Panc1 (cell line): ENCODE results near the gene C22orf15. TPM values are rescaled to one million over a fixed set of nuclear protein-coding genes. Genes with fewer than 3 reads are reported as not detected.

Experiments
- ATAC-seq: fragments of 200-7000 bp; cut with Tn5 transposase; 2 replicates; pipeline ENCODE4 v1.9.1; 2020; ENCODE audit warnings: mild to moderate bottlenecking, moderate library complexity
- BruUV-seq: library from RNA; stranded (reverse); fragments of 400-500 nt; replicated peaks from 2 replicates; lab custom pipeline; 2021; lab: Mats Ljungman, UMichigan
- CTCF ChIA-PET: fragments of 300-600 bp; sonication (Branson Sonifier 250); formaldehyde crosslinking; loops from one replicate; lab custom pipeline; 2022; ENCODE audit warnings: antibody characterized with exemption; lab: Charles Lee
- POLR2A ChIA-PET: fragments of 300-600 bp; sonication (Branson Sonifier 250); formaldehyde crosslinking; loops from one replicate; lab custom pipeline; 2022; ENCODE audit warnings: antibody characterized with exemption; lab: Charles Lee
- DNase-seq: peaks from one replicate; pipeline ENCODE4 v3.0.0-alpha.2; 2010; ENCODE audit warnings: low read depth, low spot score
- H3K27ac ChIP-seq: 2 replicates; pipeline ENCODE4 v1.5.1; 2011; ENCODE audit warnings: mild to moderate bottlenecking, low read length, inconsistent platforms
- H3K27me3 ChIP-seq: fragments of 200-500 bp; sonication (Bioruptor generic); 2 replicates; pipeline ENCODE4 v1.6.0; 2014; ENCODE audit warnings: low read length, inconsistent platforms; ENCODE audit not compliant: control insufficient read depth, insufficient read depth
- H3K36me3 ChIP-seq: fragments of 200-500 bp; sonication (Bioruptor generic); 2 replicates; pipeline ENCODE4 v1.5.1; 2014; ENCODE audit warnings: inconsistent platforms, mild to moderate bottlenecking, low read length, moderate library complexity; ENCODE audit not compliant: control insufficient read depth, insufficient read depth
- H3K4me1 ChIP-seq: 2 replicates; pipeline ENCODE4 v1.5.1; 2011; ENCODE audit warnings: inconsistent platforms, mild to moderate bottlenecking, low read length, moderate library complexity; ENCODE audit not compliant: control insufficient read depth, insufficient read depth
- H3K4me3 ChIP-seq, 2 experiments: 2 replicates each; pipeline ENCODE4 v1.5.1; 2011 to 2012; ENCODE audit warnings: low read depth in 2 of 2, low read length in 2 of 2, mild to moderate bottlenecking in 2 of 2, inconsistent platforms in 1 of 2, moderate library complexity in 1 of 2
- H3K9me3 ChIP-seq: fragments of 200-500 bp; sonication (Bioruptor generic); 2 replicates; pipeline ENCODE4 v1.5.1; 2014; ENCODE audit warnings: low read depth, mild to moderate bottlenecking, inconsistent platforms, low read length, moderate library complexity; ENCODE audit not compliant: control insufficient read depth, insufficient read depth
- CTCF ChIP-seq: fragments of 450-650 bp; IDR thresholded peaks from 2 replicates; pipeline ENCODE4 v1.5.1; 2017; ENCODE audit warnings: mild to moderate bottlenecking
- POLR2AphosphoS5 ChIP-seq: IDR thresholded peaks from 2 replicates; pipeline ENCODE4 v1.6.1; 2012; ENCODE audit warnings: mild to moderate bottlenecking, low read depth, low read length, moderate library complexity
- REST ChIP-seq, 2 experiments: IDR thresholded peaks; 2 replicates each; pipeline ENCODE4 v1.6.1; 2011 to 2012; ENCODE audit warnings: low read depth in 2 of 2, control low read depth in 1 of 2, low read length in 1 of 2, mild to moderate bottlenecking in 1 of 2, moderate library complexity in 1 of 2; ENCODE audit not compliant: insufficient read depth in 1 of 2
- SIN3A ChIP-seq: IDR thresholded peaks from 2 replicates; pipeline ENCODE4 v1.6.1; 2012; ENCODE audit warnings: low read depth, mild to moderate bottlenecking, low read length, moderate library complexity, borderline replicate concordance; ENCODE audit not compliant: insufficient read depth
- TCF7L2 ChIP-seq: IDR thresholded peaks from 2 replicates; pipeline ENCODE4 v1.6.1; 2011; ENCODE audit warnings: mild to moderate bottlenecking, low read depth, low read length, inconsistent platforms
- in situ Hi-C: cut with HindIII; loops from 2 replicates; pipeline ENCODE4 v1.10.0; 2016; ENCODE audit warnings: low sequenced_read_pairs, low pct_unique_long_range_greater_than_20kb
- intact Hi-C: fragments of 100-400 bp; cut with micrococcal nuclease; formaldehyde crosslinking; loops from one replicate; pipeline ENCODE4 v1.10.0; 2022; ENCODE audit not compliant: unreplicated experiment
- total RNA-seq: library from RNA; stranded (reverse); gene quantifications from one replicate; pipeline ENCODE4 v1.2.1, GENCODE V29; 2021; ENCODE audit not compliant: unreplicated experiment

C22orf15 gene
- total RNA-seq, 1 experiment from 2014 or later: not detected

GRCh38 chr22:23716811-23717801, 45.7 kb upstream of the C22orf15 start:
- TF ChIP-seq REST (IDR thresholded peaks at IDR 0.05; ENCODE audit: insufficient read depth in 1 of 2, low read depth in 2 of 2, low read length in 1 of 2) (no peak), SIN3A (0 out of 2 replicates have a peak, but pooled peaks have one; percentile 57), CTCF (no peak), TCF7L2 (no peak), POLR2AphosphoS5 (peak; percentile 68)
- peak overlapping the region; percentile 65 to 79 for H3K4me3 ChIP-seq
- in situ Hi-C loops (no loop called here), intact Hi-C loops (no loop called here)
- BruUV-seq: TSS peak; percentile 79
- ChIA-PET CTCF (no interaction called here), POLR2A (interaction anchor here (0.5 kb wide), 1 partner anchor 42 kb away, joined by 6 read pairs; no protein-coding TSS in a partner anchor)
- peaks cover 2% of the 10 kb centered on the region for H3K36me3 ChIP-seq
- no peaks in the 10 kb centered on the region for H3K27me3 ChIP-seq
- no peaks in the 10 kb centered on the region for H3K9me3 ChIP-seq
- peak; percentile 98 for ATAC-seq
- peak overlapping the region; percentile 79 for H3K27ac ChIP-seq
- H3K4me1 ChIP-seq: no peaks in the 10 kb centered on the region
- peak; percentile 15 for DNase-seq

- H3K27me3 ChIP-seq: no peaks in the 10 kb centered on the region
These were observed 44.2 kb upstream of the C22orf15 start for GRCh38 chr22:23718371-23719165.

More at GRCh38 chr22:23718371-23719165, 44.2 kb upstream of the C22orf15 start:
- in situ Hi-C loops (no loop called here), intact Hi-C loops (no loop called here)
- Histone ChIP-seq H3K36me3 (no peaks in the 10 kb centered on the region; the same call in none of the 2 replicates), H3K27ac (no peak overlapping the region), H3K4me1 (no peaks in the 10 kb centered on the region), H3K4me3 (no peak overlapping the region), H3K9me3 (no peaks in the 10 kb centered on the region)
- ATAC-seq: no peak
- BruUV-seq: no TSS peak
- ChIA-PET POLR2A (interaction anchor here (0.7 kb wide), 1 partner anchor 31 kb away, joined by 4 read pairs; no protein-coding TSS in a partner anchor), CTCF (no interaction called here)
- no peak for DNase-seq
- TF ChIP-seq CTCF: no peak
- no peak for TF ChIP-seq SIN3A
- TF ChIP-seq TCF7L2: no peak
- no peak for TF ChIP-seq POLR2AphosphoS5
- TF ChIP-seq REST (IDR thresholded peaks at IDR 0.05; ENCODE audit: insufficient read depth in 1 of 2, low read depth in 2 of 2, low read length in 1 of 2): no peak
